CD4-positive, alpha-beta T cell treated with Interleukin-6 for 4 hours (primary cell): ENCODE measurements around the gene WDR70.
A peak's percentile ranks its signal among the peaks of the same experiment; 100 is the strongest.

Source experiments
- DNase-seq: peaks from one replicate; pipeline ENCODE4 v3.0.0-alpha.2; 2020; ENCODE audit warnings: mixed read lengths

The WDR70 gene

GRCh38 chr5:37730896-37731455 lies 351.9 kb downstream of the WDR70 start:
- DNase-seq: no peak

GRCh38 chr5:37734114-37734513 lies 355.0 kb downstream of the WDR70 start:
- DNase-seq: no peak

DNA sequence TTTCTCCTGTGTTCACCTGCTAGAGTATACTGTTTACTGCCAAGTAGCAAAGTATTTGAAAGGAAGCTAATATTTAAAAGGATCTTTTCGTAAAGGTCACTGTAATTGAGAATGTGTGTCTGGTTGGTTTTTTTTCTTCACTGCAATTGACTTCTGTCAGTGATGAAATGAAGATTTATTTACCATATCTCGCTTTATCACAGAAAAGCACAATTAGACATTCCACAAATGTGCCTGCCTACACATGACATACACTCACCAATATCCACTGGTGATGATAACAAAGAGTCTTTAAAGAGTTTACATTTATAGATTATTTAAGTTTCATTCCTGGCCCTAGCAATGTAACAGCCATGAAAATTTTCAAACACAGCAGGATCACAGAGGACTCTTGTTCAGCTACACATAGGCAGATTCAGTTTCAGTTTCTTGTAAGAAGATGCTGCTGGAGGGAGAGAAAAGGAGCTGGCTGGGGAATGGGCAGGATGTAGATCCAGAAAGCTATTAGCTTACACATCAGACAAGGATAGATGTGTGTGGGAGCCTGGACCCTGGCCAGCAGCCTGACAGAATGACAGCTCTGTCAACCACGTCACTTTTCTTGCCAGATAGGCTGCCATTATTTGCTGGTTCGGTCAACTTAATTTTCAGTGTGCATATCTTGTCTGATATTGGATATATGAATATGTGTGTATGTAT lies 356.7 kb downstream of the WDR70 start:
- no peak for DNase-seq

GRCh38 chr5:37736397-37736796 lies 357.3 kb downstream of the WDR70 start:
- DNase-seq: no peak

- no peak for DNase-seq
These were observed 358.4 kb downstream of the WDR70 start for GRCh38 chr5:37737326-37738056.

GRCh38 chr5:37738057-37738691 lies 359.1 kb downstream of the WDR70 start:
- peak; percentile 6 for DNase-seq

- DNase-seq: no peak
These were observed 359.9 kb downstream of the WDR70 start for GRCh38 chr5:37738865-37739488.

DNA sequence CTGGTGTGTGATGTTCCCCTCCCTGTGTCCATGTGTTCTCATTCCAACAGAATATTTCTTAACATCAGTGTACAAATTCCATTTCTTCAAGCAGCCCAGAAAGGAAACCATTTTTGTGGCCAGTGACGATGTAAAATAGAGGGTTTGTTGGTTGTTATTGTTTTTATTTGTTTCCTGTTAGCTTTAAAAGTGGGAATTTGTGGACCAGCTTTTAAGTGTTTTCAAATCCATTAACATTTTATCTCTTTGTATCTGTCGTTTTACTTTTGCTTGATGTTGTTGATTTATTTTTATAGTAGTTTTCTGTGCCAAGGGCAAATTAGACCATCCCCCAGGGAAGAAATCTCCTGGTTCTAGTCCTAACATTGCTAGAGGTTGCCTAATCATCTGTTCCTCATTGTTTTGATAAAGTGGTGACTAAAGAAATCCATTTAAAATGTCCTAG lies 360.7 kb downstream of the WDR70 start:
- no peak for DNase-seq

DNA sequence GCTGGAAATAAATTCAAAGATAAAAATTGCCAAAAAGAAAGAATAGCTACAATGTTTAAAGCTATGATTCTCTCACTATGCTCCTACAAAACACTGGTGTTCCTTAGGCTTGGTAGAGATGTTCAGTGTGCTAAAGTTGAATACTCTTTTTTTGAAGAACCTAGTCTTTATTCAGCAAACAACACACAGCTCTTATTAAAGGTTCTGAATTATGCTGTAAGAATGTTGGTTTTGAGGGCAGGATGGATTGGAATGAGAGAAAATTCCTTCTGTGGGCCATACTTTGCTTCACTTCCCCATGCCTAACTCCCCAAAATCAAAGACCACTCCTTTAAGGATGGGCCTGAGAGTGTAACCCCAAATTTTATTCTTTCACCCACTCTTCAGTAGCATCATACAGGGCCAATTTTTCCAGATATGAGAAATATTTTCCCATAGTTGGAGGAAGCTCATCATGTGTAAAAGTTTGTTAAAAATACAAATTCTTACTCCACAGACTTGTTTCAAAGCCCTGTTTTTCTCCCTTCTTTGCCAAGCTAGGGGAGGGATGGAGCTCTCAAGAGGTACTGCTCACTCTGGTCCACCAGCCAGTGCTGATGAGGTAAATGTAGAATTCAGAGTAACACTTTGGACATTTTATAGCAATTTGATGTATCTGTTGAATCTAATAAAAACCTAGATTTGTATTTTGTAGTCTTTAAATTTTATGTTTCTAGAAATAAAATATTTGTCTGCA lies 361.4 kb downstream of the WDR70 start:
- no peak for DNase-seq

DNA sequence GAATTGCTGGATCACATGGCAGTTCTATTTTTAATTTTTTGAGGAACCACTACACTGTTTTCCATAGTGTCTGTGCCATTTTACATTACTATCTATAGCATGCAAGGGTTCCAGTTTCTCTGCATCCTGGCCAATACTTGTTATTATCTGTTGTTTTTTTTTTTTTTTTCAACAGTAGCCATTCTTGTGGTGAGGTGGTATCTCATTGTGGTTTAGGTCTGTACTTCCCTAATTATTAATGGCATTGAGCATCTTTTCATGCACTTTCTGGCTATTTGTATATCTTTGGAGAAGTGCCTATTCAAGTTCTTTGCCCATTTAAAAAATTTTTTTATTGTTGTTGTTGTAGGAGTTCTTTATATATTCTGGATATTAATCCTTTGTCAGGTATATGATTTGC lies 363.0 kb downstream of the WDR70 start:
- DNase-seq: no peak

GRCh38 chr5:37751227-37751626 lies 372.1 kb downstream of the WDR70 start:
- DNase-seq: no peak

DNA sequence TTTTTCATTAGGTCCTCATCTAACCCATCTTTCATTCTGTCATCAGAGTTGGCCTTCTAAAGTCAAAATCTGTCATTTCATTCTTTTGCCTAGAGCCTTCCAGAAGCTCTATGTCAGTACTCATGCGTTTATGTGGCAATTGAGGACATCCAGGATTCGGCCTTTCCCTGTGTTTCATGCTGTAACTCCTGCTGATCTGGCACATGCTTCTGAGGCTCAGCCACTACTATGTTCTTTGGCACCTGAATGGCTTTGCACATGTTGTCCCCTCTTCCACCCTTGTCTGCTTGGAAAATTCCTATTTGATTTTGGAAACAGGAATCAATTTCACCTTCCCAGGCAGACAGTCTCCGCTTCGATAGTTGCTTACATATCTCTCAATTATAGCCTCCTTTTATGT lies 375.9 kb downstream of the WDR70 start:
- no peak for DNase-seq

DNA sequence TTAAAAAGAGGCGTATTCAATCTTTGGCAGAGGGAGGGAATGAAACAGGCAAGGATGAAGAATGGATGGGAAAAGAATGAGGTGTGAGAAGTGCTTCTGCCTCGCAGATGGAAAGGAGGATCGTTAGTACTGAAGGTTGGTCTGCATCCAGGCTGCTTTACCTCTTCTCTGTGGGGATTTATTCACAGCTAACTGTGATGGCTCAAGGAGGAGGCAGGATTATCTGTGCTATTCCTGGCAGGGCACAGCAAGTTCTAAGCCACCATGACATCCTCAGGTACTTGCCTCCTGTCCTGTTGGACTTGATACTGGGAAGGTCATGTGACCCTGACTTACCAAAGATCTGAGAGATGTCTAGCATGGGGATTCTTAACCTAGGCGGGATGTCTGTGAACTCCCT lies 376.5 kb downstream of the WDR70 start:
- no peak for DNase-seq

GRCh38 chr5:37756248-37756647 lies 377.1 kb downstream of the WDR70 start:
- no peak for DNase-seq

DNA sequence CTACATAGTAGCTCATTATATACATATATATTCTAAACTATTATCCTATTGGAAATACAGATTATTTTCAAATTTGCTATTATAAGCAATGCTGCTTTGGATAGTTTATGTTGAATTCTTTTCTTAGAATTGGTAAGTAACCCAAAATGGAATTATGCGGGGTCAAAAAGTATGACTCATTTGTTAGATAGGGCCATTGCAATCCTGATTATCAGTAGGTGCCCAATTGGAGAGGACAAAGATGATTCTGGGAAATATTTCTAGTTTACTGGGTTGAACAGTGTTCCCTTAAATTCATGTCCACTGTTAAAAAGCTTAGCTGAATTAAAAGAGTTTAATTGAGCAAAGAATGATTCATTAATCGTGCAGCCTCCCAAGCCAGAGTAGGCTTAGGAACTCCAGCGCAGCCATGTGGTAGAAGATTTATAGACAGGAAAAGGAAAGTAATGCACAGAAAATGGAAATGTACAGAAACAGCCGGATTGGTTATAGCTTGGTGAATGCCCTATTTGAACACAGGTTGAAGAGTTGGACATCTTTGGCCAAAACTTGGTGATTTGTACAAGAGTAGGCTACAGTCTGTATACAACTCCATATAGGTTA lies 379.0 kb downstream of the WDR70 start:
- no peak for DNase-seq

DNA sequence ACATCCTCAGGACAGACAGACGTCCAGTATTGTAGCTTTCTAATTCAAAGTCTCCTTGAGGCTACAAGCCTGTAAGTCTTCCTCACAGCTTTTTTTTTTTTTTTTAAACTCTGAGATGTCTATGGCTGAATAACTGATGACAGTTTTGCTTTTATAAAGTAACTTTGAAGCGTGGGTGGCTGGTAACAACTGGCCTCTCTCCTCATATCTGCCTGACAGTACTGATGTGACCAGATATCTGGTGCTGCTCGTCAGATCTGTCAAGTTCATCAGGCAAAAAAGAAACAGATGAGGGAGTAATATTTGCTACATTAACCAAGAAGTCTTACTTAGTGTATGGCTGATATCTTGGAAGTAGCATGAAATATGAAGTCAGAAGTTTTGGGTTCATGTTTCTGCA lies 388.1 kb downstream of the WDR70 start:
- no peak for DNase-seq

DNA sequence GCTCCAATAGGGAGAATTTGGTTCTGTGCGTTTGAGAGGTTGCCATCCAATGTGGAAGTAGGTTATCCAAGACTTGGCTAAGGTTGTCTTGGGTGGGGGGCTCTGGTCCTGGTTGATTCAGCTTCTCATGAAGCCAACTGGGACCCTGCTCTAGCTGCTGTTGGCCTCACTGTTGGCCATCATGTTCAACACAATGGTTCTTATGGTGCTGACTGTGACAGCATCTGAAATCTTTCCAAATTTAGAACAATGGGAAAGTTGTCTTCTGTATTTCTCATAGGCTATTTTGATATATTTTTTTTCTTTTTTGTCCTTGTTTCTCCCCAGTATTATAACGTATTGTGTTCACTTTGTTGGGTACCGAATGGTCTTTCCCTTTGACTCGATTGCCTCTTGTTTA lies 388.8 kb downstream of the WDR70 start:
- DNase-seq: no peak

DNA sequence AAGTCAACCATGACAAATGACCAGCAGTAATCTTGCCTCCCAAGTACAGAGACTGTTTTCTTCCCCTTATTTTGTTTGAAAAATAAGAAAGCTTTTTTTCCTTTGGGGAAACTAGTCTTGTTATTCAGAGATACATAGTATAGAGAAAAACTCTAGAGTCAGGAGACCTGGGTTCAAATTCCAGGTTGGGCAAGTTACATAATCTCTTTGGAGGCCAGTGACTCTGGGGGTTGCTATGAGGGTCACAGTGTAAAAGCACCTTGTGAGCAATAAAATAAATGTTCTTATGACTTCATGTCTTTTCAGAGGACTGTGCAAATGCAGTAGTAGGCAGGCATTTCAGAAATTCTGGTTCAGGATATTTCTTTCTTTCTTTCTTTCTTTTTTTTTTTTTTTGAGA lies 389.3 kb downstream of the WDR70 start:
- DNase-seq: no peak

DNA sequence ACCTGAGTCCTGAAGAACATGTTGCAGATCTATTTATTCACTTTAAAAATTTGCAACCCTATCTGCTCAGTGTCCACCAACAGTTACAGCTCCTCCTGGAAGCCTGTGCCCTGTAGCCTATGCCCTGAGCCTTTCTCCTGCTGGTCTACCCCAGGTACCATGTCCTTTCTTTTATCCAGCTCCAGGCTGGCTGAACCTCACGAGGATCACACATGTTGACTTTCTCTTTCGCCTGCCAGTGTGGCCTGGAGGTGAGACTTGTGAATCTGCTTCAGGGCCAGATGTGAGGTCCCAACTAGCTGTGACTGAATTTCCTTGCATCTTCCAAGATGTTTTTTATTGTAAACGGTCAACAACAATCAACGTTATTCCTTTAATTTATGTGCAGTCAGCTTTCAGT lies 390.0 kb downstream of the WDR70 start:
- DNase-seq: no peak

DNA sequence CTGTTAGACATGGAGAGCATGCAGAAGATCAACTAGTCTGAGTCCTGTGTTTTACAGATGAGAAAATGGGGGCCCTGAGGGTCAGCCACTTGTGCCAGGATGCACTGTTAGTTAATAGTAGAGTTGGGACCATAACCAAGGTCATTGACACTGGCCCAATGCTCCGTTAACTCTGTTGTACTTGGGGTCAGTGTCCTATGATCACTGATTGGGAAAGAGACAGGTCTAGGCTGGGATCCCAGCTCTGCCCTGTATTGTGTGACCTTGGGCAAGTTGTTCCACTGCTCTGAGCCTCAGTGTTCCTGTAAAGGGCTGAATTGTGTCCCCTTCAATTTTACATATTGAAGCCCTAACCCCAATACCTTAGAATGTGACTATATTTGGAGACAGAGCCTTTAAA lies 390.7 kb downstream of the WDR70 start:
- no peak for DNase-seq

GRCh38 chr5:37770786-37771185 lies 391.7 kb downstream of the WDR70 start:
- DNase-seq: no peak

DNA sequence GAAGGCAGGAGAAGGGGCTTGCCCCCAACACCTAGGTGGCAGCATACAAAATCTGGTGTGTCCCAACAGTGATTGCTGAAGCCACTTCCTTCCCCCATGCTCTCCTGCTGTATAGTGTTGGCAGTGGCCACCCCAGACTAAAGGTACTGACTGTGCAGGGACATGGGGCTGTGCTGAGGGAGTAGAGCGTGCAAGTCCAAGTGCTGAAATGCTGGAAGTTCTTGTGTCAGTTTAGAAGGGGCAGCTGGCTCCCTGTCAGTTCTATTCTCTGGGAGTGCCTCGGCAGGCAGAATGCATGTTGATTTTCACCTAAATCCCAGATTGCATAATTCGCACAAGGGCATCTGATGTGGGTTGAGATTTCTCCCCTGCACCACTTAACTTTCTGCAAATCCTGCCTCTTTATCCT lies 392.1 kb downstream of the WDR70 start:
- no peak for DNase-seq
